Upper lobe of right lung (tissue), 1 donor: ENCODE data around the gene PTK7. TPM values are rescaled to one million over a fixed set of nuclear protein-coding genes. Genes with fewer than 3 reads are reported as not detected.

Source experiments
- ATAC-seq: fragments of 200-7000 bp; cut with Tn5 transposase; one replicate; pipeline ENCODE4 v1.9.1; 2020; ENCODE audit warnings: mild to moderate bottlenecking, moderate library complexity
- DNase-seq: peaks from one replicate; pipeline ENCODE4 v3.0.0-alpha.2; 2020
- H3K27ac ChIP-seq: fragments of 200-600 bp; one replicate; pipeline ENCODE4 v1.8.0; 2022
- H3K27me3 ChIP-seq: fragments of 200-600 bp; one replicate; pipeline ENCODE4 v1.8.0; 2022; ENCODE audit warnings: mild to moderate bottlenecking
- H3K36me3 ChIP-seq: fragments of 200-600 bp; one replicate; pipeline ENCODE4 v1.8.0; 2022
- H3K4me1 ChIP-seq: fragments of 200-600 bp; one replicate; pipeline ENCODE4 v1.8.0; 2022
- H3K4me3 ChIP-seq: fragments of 200-600 bp; one replicate; pipeline ENCODE4 v1.8.0; 2022; ENCODE audit warnings: mild to moderate bottlenecking
- H3K9me3 ChIP-seq: fragments of 200-600 bp; one replicate; pipeline ENCODE4 v1.8.0; 2022
- CTCF ChIP-seq: fragments of 200-600 bp; IDR thresholded peaks from one replicate; pipeline ENCODE4 v1.8.0; 2022; ENCODE audit warnings: antibody characterized with exemption
- intact Hi-C: fragments of 100-400 bp; cut with DNase I; formaldehyde crosslinking; loops from one replicate; pipeline ENCODE4 v1.11.0; 2022
- total RNA-seq: library from RNA; stranded (reverse); fragmentation: NEBNext Ultra II Directional; extraction: Animal tissue kit (Norgen Biotek cat#: 25700); gene quantifications from one replicate; pipeline ENCODE4 v1.2.1, GENCODE V29; 2021
- donor health status: DM: no; HTN: yes; CAD: no; lungs with severe emphysema.

Gene PTK7
- total RNA-seq, 1 donor from 2014 or later, result 97.1 TPM

- peaks cover 38% of the 10 kb centered on the region for H3K36me3 ChIP-seq
Observed at GRCh38 chr6:43062818-43063217, 13.3 kb upstream of the PTK7 start.

DNA sequence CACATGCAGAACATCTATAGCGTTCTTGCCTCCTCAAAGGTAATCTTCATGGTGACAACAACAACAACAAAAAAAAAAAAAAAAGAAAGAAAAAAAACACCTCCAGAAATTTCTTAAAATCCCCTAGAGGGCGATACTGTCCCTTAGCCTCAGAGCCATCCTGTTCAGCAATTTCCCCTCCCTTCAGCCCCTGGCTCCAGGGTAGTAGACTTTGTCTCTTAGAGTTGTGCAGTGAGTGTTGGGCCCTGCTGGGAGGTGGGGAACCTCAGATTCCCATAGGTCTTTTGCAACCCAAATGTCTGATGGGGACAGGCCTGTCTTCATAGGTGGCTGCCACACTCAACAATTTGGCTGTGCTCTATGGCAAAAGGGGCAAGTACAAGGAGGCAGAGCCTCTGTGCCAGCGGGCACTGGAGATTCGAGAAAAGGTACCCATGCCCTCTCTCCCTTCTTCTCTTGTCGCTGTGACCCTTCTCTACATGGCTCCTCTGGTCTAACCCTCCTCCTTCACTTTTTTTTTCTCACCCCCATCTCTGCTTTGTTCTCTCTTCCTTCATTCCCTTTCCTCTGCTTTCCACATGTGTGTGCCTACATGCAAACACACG is 6.0 kb upstream of the PTK7 start:
- Histone ChIP-seq H3K27me3 (no peaks in the 10 kb centered on the region), H3K9me3 (no peaks in the 10 kb centered on the region), H3K4me3 (no peak overlapping the region), H3K36me3 (peaks cover 21% of the 10 kb centered on the region), H3K27ac (no peak overlapping the region), H3K4me1 (no peaks in the 10 kb centered on the region)
- peak; percentile 75 for ATAC-seq
- intact Hi-C loops, result loop anchor here (10.0 kb wide), 1 partner anchor 75 kb away; no protein-coding TSS in a partner anchor
- DNase-seq, result no peak
- TF ChIP-seq CTCF, result peak; percentile 48

More at GRCh38 chr6:43062818-43063217, 13.3 kb upstream of the PTK7 start:
- Histone ChIP-seq H3K4me1 (peaks cover 20% of the 10 kb centered on the region), H3K9me3 (no peaks in the 10 kb centered on the region), H3K27me3 (no peaks in the 10 kb centered on the region), H3K4me3 (no peak overlapping the region), H3K27ac (no peak overlapping the region)
- ATAC-seq (no peak), DNase-seq (no peak)
- intact Hi-C loops, result no loop called here
- TF ChIP-seq CTCF, result no peak

DNA sequence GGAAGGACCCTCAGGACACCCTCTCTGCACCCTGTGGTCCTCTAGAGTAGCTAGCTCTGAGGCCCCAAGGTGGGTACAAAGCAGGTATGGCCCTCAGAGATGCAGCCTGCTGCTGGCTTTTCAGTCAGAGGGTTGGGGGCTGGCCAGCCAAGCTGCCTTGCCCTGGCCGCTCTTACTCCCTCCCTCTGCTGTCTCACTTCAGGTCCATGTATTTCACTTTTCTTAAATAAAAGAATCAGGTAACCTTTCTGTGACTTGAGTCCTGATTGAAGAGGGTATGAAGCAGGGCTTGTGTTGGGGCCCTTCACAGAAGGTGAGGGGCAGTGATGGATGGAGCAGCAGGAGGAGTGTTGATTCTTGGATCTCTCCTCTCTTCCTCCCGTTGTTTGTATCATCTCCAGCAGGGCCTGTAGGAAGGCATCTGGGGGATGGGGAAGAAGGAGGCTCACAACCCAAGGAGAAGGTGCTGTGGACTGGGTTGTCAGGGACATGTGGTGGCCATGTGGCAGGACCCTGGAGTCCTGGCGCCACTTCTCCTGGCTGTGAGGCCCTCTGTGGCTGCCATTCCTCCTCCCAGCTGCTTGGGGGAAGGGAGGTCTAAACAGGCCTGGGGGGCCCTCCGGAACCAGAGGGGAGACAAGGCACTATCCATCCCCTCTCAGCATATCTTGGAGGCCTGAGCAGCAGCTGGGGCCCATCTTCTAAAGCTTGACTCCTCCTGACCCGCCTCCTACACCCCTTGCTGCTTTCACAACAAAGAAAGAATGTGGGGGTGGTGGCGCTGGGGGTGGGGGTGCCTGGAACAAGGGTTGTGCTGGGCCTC is 1.1 kb upstream of the PTK7 start:
- no peak for DNase-seq
- peak; percentile 46 for ATAC-seq
- intact Hi-C loops, result loop anchor here (10.0 kb wide), 1 partner anchor 70 kb away; no protein-coding TSS in a partner anchor

GRCh38 chr6:43076464-43077332 is 584 bp downstream of the PTK7 start:
- Histone ChIP-seq H3K36me3 (no peaks in the 10 kb centered on the region), H3K27me3 (no peaks in the 10 kb centered on the region), H3K9me3 (no peaks in the 10 kb centered on the region), H3K4me3 (peak overlapping the region; percentile 74), H3K4me1 (peaks cover 14% of the 10 kb centered on the region), H3K27ac (peak overlapping the region; percentile 73)
- no peak for TF ChIP-seq CTCF
- intact Hi-C loops, result loop anchor here (10.0 kb wide), 1 partner anchor 68 kb away; no protein-coding TSS in a partner anchor
- DNase-seq (peak; percentile 74), ATAC-seq (peak; percentile 43)

More for the DNA sequence above, 1.1 kb upstream of the PTK7 start:
- Histone ChIP-seq H3K9me3 (no peaks in the 10 kb centered on the region), H3K36me3 (no peaks in the 10 kb centered on the region), H3K27ac (no peak overlapping the region), H3K4me3 (no peak overlapping the region), H3K4me1 (peaks cover 14% of the 10 kb centered on the region), H3K27me3 (no peaks in the 10 kb centered on the region)
- TF ChIP-seq CTCF, result no peak

DNA sequence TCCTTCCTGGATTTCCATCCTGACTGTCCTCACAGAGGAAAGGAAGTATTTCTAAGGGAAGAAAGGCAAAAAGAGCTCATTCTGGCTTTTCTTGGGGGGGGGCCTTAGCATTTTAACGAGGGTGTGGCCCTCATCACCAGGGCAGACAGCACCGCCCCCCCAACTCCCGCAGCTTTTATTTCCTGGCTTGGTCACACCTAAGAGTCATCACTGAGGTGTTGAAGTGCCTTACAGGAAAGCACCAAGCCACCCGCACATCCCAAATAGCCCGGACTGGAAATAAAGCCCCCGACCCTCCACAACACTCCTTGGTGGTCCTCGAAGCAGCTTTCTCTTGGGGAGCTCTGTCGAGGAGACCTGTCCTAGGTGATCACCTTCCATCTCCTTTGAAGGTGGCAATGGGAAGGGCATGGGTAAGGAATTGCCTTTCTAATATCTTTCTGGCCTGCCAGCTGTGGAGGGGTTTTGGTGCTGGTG is 1.3 kb downstream of the PTK7 start:
- Histone ChIP-seq H3K4me1 (peaks cover 14% of the 10 kb centered on the region), H3K9me3 (no peaks in the 10 kb centered on the region), H3K36me3 (no peaks in the 10 kb centered on the region), H3K4me3 (peak overlapping the region; percentile 74), H3K27ac (peak overlapping the region; percentile 73), H3K27me3 (no peaks in the 10 kb centered on the region)
- TF ChIP-seq CTCF, result no peak
- intact Hi-C loops, result loop anchor here (10.0 kb wide), 1 partner anchor 67 kb away; no protein-coding TSS in a partner anchor
- ATAC-seq (peak; percentile 2), DNase-seq (no peak)
